Right lobe of liver (tissue), 4 donors: Measurements from ENCODE around the gene CACNB2.

ENCODE experiments used
- POLR2A ChIP-seq: fragments of 450-650 bp; IDR thresholded peaks from one replicate; pipeline ENCODE4 v1.6.1; 2017; ENCODE audit warnings: antibody characterized with exemption, mild to moderate bottlenecking
- TF ChIP-seq, protein P1 (sequence below), 4 donors: fragments of 200-600 bp in 3 of 4; fragments of 450-650 bp in 1 of 4; IDR thresholded peaks; one replicate each; pipeline versions ENCODE4 v1.5.1 to v1.8.0; 2016 to 2022; ENCODE audit warnings: antibody characterized with exemption in 4 of 4, mild to moderate bottlenecking in 2 of 4
- donor health status: DM: no; HTN: no; CAD: no.
- donor health status: DM: no; HTN: no; CAD: no.
- donor health status: DM: no; HTN: yes; CAD: no.

DNA sequence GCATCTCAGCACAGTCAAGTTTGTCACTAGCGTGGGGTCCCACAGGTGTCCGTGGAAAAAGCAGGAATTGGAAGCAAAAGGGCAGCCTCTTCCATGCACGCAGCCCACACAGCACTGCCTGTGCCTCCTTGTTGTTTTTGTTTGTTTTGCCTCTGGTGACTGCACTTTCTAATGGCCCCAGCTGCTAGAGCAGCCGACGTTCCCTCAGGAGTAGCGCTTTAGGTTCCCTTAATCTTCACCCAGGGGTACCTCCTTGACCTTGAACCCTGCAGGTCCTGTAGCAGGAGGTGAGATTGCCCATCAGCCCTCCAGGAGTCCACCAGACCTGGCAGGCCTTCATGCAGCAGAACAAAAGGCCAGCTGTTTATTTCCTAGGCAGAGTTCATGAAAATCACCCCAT lies 210.1 kb downstream of the CACNB2 start:
- TF ChIP-seq, protein P1, sequence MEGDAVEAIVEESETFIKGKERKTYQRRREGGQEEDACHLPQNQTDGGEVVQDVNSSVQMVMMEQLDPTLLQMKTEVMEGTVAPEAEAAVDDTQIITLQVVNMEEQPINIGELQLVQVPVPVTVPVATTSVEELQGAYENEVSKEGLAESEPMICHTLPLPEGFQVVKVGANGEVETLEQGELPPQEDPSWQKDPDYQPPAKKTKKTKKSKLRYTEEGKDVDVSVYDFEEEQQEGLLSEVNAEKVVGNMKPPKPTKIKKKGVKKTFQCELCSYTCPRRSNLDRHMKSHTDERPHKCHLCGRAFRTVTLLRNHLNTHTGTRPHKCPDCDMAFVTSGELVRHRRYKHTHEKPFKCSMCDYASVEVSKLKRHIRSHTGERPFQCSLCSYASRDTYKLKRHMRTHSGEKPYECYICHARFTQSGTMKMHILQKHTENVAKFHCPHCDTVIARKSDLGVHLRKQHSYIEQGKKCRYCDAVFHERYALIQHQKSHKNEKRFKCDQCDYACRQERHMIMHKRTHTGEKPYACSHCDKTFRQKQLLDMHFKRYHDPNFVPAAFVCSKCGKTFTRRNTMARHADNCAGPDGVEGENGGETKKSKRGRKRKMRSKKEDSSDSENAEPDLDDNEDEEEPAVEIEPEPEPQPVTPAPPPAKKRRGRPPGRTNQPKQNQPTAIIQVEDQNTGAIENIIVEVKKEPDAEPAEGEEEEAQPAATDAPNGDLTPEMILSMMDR (IDR thresholded peaks at IDR 0.05), result no peak
- no peak for TF ChIP-seq POLR2A
